Lung (tissue), 12 donors: ENCODE data around the gene DRC7. TPM values are rescaled to one million over a fixed set of nuclear protein-coding genes. Genes with fewer than 3 reads are reported as not detected.
A peak's percentile ranks its signal among the peaks of the same experiment; 100 is the strongest.

Source experiments
- ATAC-seq: fragments of 200-7000 bp; cut with Tn5 transposase; one replicate; pipeline ENCODE4 v1.9.1; 2020; ENCODE audit warnings: moderate number of reproducible peaks; ENCODE audit not compliant: insufficient read depth, low FRiP score
- DNase-seq, 3 donors: peaks; one replicate each; pipeline ENCODE4 v3.0.0-alpha.2; 2013 to 2017
- H3K27ac ChIP-seq, 2 donors: one replicate each; pipeline ENCODE4 v1.5.1; 2013; ENCODE audit warnings: mild to moderate bottlenecking in 2 of 2, moderate library complexity in 2 of 2, control low read depth in 1 of 2, inconsistent platforms in 1 of 2, low read depth in 1 of 2, low read length in 1 of 2
- H3K27me3 ChIP-seq, 3 donors: one replicate each; pipeline ENCODE4 v1.5.1; 2013; ENCODE audit warnings: low read length in 2 of 3; ENCODE audit not compliant: control insufficient read depth in 3 of 3, insufficient read depth in 3 of 3
- H3K36me3 ChIP-seq, 4 donors: one replicate each; pipeline ENCODE4 v1.5.1; 2013; ENCODE audit warnings: low read length in 4 of 4, mild to moderate bottlenecking in 1 of 4, moderate library complexity in 1 of 4; ENCODE audit not compliant: control insufficient read depth in 4 of 4, insufficient read depth in 4 of 4
- H3K4me1 ChIP-seq, 5 donors: one replicate each; pipeline ENCODE4 v1.5.1; 2013; ENCODE audit warnings: low read length in 5 of 5, mild to moderate bottlenecking in 2 of 5, moderate library complexity in 1 of 5; ENCODE audit not compliant: control insufficient read depth in 5 of 5, insufficient read depth in 5 of 5
- H3K4me3 ChIP-seq: one replicate; pipeline ENCODE4 v1.5.1; 2013; ENCODE audit warnings: mild to moderate bottlenecking, control low read depth, moderate library complexity
- H3K9ac ChIP-seq, 2 donors: one replicate each; pipeline ENCODE4 v1.5.1; 2013; ENCODE audit warnings: low read length in 2 of 2, control low read depth in 1 of 2; ENCODE audit not compliant: insufficient read depth in 1 of 2
- H3K9me3 ChIP-seq, 4 donors: one replicate each; pipeline ENCODE4 v1.5.1; 2013; ENCODE audit warnings: low read length in 3 of 4, mild to moderate bottlenecking in 1 of 4, moderate library complexity in 1 of 4; ENCODE audit not compliant: control insufficient read depth in 4 of 4, insufficient read depth in 3 of 4
- WGBS, 2 donors: extraction: QIAGEN DNeasy Blood & Tissue Kit; methylation state at CpG; one replicate each; pipeline ENCODE4 v1.1.7; 2013; 5-methylcytosine and 5-hydroxymethylcytosine counted together
- polyA plus RNA-seq, 2 donors: library from polyadenylated mRNA; stranded (reverse); fragments of 200-250 nt; gene quantifications; one replicate each; pipeline ENCODE4 v1.2.1, GENCODE V29; 2013
- total RNA-seq, 2 donors: library from RNA; depleted of rRNA in 1 of 2; stranded (reverse); fragments of >200 nt in 1 of 2; gene quantifications; one replicate each; pipeline ENCODE4 v1.2.1, GENCODE V29; 2014 to 2021
- TF ChIP-seq, protein P1 (sequence below): IDR thresholded peaks from 2 replicates; pipeline ENCODE4 v1.5.1; 2012; ENCODE audit warnings: mild to moderate bottlenecking; ENCODE audit errors: control extremely low read depth, extremely low read depth
- donor health status: control.
- donor health status: control.
- donor health status: Bipolar disorder and iron deficiency.
- donor health status: healthy.
- donor health status: DM: yes; HTN: yes; CAD: no.

Gene DRC7
- total and polyA plus RNA-seq, 4 donors: 2.5 to 10.9 (median 6.4) TPM

DNA sequence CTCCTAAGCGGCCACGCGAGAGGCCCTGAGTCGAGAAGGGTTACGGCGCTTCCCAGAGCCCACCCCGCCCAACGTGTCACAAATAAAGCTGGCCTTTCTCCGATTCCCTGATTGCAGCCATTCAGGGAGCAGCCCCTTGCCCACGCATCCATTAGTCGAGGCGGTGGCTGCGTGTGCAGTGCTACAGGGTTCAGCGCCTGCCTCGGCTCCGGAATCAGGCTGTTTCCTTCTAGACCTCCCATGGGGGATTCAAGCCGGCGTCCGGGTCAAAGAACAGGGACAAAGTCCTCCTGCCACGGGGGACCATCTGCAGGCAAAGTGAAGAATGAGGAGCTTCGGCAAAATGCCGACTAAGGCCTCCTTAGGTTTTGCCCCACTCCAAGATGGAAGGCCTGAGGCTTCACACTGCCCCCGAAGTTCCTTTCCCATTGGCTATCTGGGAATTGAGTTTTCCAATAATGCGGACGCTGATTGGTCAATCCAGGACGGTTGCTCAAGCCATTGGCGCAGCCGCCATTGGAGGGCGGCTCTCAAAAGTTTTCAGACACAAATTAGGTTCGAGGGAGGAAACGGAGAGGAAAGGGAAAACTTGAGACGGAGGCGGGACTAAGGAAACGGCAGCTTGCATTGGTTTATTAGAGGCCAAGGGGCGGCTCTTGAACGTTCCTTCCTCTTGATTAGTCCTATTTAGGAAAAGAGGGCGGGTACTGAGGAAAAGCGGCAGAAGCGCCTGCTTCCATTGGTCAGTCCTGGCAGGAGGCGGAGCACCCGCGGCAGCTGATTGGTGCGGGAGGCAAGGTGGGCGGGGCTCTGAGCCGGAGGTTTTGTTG lies 40.5 kb downstream of the DRC7 start:
- peaks cover 0 to 20% (median 9%) of the 10 kb centered on the region in 5 donors for H3K4me1 ChIP-seq
- no peaks in the 10 kb centered on the region for H3K27me3 ChIP-seq
- H3K36me3 ChIP-seq: peaks cover 0 to 3% (median 0%) of the 10 kb centered on the region in 4 donors
- peak; percentile 100 for DNase-seq
- 0% methylated on average over 45 of the region's 45 CpGs for WGBS, 2 donors
- no peaks in the 10 kb centered on the region for H3K9me3 ChIP-seq
- TF ChIP-seq, protein P1, sequence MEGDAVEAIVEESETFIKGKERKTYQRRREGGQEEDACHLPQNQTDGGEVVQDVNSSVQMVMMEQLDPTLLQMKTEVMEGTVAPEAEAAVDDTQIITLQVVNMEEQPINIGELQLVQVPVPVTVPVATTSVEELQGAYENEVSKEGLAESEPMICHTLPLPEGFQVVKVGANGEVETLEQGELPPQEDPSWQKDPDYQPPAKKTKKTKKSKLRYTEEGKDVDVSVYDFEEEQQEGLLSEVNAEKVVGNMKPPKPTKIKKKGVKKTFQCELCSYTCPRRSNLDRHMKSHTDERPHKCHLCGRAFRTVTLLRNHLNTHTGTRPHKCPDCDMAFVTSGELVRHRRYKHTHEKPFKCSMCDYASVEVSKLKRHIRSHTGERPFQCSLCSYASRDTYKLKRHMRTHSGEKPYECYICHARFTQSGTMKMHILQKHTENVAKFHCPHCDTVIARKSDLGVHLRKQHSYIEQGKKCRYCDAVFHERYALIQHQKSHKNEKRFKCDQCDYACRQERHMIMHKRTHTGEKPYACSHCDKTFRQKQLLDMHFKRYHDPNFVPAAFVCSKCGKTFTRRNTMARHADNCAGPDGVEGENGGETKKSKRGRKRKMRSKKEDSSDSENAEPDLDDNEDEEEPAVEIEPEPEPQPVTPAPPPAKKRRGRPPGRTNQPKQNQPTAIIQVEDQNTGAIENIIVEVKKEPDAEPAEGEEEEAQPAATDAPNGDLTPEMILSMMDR: no peak
- ATAC-seq: peak; percentile 95
- peak overlapping the region; percentile 80 to 91 for H3K27ac ChIP-seq
- H3K9ac ChIP-seq: peak overlapping the region; percentile 73 to 83
- H3K4me3 ChIP-seq: peak overlapping the region; percentile 54

GRCh38 chr16:57735755-57736418 lies 41.3 kb downstream of the DRC7 start, which contains the start of gene KATNB1:
Gene KATNB1, plus strand, starts transcription at chr16:57735770. Its CDS starts 1,474 bp downstream, at chr16:57737244.
- Histone ChIP-seq H3K9me3 (no peaks in the 10 kb centered on the region), H3K4me1 (peaks cover 0 to 20% (median 9%) of the 10 kb centered on the region in 5 donors), H3K4me3 (peak within 1 kb of the TSS; percentile 82), H3K27me3 (no peaks in the 10 kb centered on the region), H3K9ac (peak within 1 kb of the TSS; percentile 73 to 83), H3K27ac (peak within 1 kb of the TSS; percentile 80 to 91), H3K36me3 (peaks cover 0 to 4% (median 0%) of the 10 kb centered on the region in 4 donors)
- TF ChIP-seq, protein P1: no peak
- DNase-seq (peak; percentile 29 to 59 (median 53)), ATAC-seq (no peak)
- 1% methylated on average over 32 to 35 of the region's 35 CpGs for WGBS, 2 donors

GRCh38 chr16:57736419-57737351 lies 42.1 kb downstream of the DRC7 start:
- H3K36me3 ChIP-seq: peaks cover 0 to 8% (median 0%) of the 10 kb centered on the region in 4 donors
- WGBS, 2 donors: 12 to 14% methylated on average over 23 of the region's 23 CpGs
- ATAC-seq (no peak), DNase-seq (peak; percentile 70 to 77 (median 71))
- TF ChIP-seq, protein P1: no peak
- H3K4me1 ChIP-seq: peaks cover 0 to 20% (median 9%) of the 10 kb centered on the region in 5 donors
- peak overlapping the region; percentile 82 for H3K4me3 ChIP-seq
- no peaks in the 10 kb centered on the region for H3K27me3 ChIP-seq
- H3K9ac ChIP-seq: peak overlapping the region; percentile 66 to 71
- H3K9me3 ChIP-seq: no peaks in the 10 kb centered on the region
- H3K27ac ChIP-seq: peak overlapping the region in 1 of 2 donors; percentile 91
